ENCODE measurements around the gene STEAP2. TPM values are rescaled to one million over a fixed set of nuclear protein-coding genes. Genes with fewer than 3 reads are reported as not detected.

Gene STEAP2
- total RNA-seq, 1 donor from 2014 or later: not detected

DNA sequence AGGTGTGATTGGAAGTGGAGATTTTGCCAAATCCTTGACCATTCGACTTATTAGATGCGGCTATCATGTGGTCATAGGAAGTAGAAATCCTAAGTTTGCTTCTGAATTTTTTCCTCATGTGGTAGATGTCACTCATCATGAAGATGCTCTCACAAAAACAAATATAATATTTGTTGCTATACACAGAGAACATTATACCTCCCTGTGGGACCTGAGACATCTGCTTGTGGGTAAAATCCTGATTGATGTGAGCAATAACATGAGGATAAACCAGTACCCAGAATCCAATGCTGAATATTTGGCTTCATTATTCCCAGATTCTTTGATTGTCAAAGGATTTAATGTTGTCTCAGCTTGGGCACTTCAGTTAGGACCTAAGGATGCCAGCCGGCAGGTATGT is 13.6 kb downstream of the STEAP2 start:
- Mint-ChIP-seq H3K4me1 (ENCODE audit: unreplicated experiment) (no peaks in the 10 kb centered on the region), H3K27me3 (ENCODE audit: unreplicated experiment) (peaks cover 43% of the 10 kb centered on the region), H3K36me3 (ENCODE audit: unreplicated experiment) (no peaks in the 10 kb centered on the region)

DNA sequence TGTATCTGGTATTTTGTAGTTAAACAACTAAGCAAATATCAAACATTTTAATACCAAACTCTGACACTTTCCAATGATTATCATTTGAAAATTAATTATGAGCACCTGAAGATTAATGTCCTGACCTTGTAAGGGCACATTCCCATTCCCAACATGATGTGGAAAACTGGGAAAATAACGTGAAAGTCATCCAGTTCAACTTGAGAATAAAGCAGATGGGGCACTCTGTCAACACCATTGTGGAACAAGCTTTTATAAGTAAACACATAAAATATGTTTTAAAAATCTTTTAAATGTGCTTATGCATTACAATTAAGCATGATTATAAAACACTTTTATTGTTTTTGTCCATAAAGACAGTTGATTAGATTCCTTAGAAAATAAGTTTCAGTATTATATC is 14.1 kb downstream of the STEAP2 start:
- TF ChIP-seq, protein P1, sequence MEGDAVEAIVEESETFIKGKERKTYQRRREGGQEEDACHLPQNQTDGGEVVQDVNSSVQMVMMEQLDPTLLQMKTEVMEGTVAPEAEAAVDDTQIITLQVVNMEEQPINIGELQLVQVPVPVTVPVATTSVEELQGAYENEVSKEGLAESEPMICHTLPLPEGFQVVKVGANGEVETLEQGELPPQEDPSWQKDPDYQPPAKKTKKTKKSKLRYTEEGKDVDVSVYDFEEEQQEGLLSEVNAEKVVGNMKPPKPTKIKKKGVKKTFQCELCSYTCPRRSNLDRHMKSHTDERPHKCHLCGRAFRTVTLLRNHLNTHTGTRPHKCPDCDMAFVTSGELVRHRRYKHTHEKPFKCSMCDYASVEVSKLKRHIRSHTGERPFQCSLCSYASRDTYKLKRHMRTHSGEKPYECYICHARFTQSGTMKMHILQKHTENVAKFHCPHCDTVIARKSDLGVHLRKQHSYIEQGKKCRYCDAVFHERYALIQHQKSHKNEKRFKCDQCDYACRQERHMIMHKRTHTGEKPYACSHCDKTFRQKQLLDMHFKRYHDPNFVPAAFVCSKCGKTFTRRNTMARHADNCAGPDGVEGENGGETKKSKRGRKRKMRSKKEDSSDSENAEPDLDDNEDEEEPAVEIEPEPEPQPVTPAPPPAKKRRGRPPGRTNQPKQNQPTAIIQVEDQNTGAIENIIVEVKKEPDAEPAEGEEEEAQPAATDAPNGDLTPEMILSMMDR (IDR thresholded peaks at IDR 0.05): no peak

More for the DNA sequence above, 13.6 kb downstream of the STEAP2 start:
- TF ChIP-seq, protein P1 (IDR thresholded peaks at IDR 0.05): no peak
- Mint-ChIP-seq H3K27ac (ENCODE audit: unreplicated experiment) (no peak overlapping the region), H3K9me3 (ENCODE audit: unreplicated experiment) (no peaks in the 10 kb centered on the region), H3K4me3 (ENCODE audit: unreplicated experiment) (no peak overlapping the region)
- no peak for DNase-seq (ENCODE audit: extremely low spot score, unreplicated experiment)

DNA sequence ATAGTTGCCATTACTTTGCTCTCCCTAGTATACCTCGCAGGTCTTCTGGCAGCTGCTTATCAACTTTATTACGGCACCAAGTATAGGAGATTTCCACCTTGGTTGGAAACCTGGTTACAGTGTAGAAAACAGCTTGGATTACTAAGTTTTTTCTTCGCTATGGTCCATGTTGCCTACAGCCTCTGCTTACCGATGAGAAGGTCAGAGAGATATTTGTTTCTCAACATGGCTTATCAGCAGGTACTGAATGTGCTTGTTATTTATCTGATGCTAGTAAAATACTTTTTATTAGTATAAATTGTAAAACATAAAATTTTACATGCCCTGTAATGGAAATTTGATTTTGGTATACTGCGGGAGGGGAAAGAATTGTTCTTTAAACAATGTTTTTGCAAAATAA is 15.7 kb downstream of the STEAP2 start:
- DNase-seq (ENCODE audit: extremely low spot score, unreplicated experiment): no peak
- Mint-ChIP-seq H3K27me3 (ENCODE audit: unreplicated experiment) (peaks cover 32% of the 10 kb centered on the region), H3K36me3 (ENCODE audit: unreplicated experiment) (no peaks in the 10 kb centered on the region), H3K27ac (ENCODE audit: unreplicated experiment) (no peak overlapping the region), H3K9me3 (ENCODE audit: unreplicated experiment) (no peaks in the 10 kb centered on the region), H3K4me3 (ENCODE audit: unreplicated experiment) (no peak overlapping the region), H3K4me1 (ENCODE audit: unreplicated experiment) (no peaks in the 10 kb centered on the region)
- TF ChIP-seq, protein P1 (IDR thresholded peaks at IDR 0.05): no peak

More for the DNA sequence above, 14.1 kb downstream of the STEAP2 start:
- H3K4me1 Mint-ChIP-seq (ENCODE audit: unreplicated experiment): no peaks in the 10 kb centered on the region
- no peak overlapping the region for H3K27ac Mint-ChIP-seq (ENCODE audit: unreplicated experiment)
- H3K27me3 Mint-ChIP-seq (ENCODE audit: unreplicated experiment): peaks cover 39% of the 10 kb centered on the region
- no peak overlapping the region for H3K4me3 Mint-ChIP-seq (ENCODE audit: unreplicated experiment)
- H3K9me3 Mint-ChIP-seq (ENCODE audit: unreplicated experiment): no peaks in the 10 kb centered on the region
- DNase-seq (ENCODE audit: extremely low spot score, unreplicated experiment): no peak
- H3K36me3 Mint-ChIP-seq (ENCODE audit: unreplicated experiment): no peaks in the 10 kb centered on the region

DNA sequence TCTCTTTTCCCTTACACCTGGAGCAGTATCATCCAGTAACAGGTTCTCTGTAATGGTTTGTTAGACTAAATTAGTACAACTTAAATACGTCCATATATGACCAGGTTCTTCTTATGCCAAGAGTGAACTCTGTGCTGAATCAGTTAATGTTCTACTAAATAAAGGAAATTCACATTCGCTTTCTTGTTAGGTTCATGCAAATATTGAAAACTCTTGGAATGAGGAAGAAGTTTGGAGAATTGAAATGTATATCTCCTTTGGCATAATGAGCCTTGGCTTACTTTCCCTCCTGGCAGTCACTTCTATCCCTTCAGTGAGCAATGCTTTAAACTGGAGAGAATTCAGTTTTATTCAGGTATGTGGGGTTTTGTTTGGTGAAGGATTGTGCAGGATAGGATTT is 18.1 kb downstream of the STEAP2 start:
- no peaks in the 10 kb centered on the region for H3K9me3 Mint-ChIP-seq (ENCODE audit: unreplicated experiment)
- no peak overlapping the region for H3K4me3 Mint-ChIP-seq (ENCODE audit: unreplicated experiment)
- no peak for DNase-seq (ENCODE audit: extremely low spot score, unreplicated experiment)
- no peaks in the 10 kb centered on the region for H3K4me1 Mint-ChIP-seq (ENCODE audit: unreplicated experiment)
- no peaks in the 10 kb centered on the region for H3K36me3 Mint-ChIP-seq (ENCODE audit: unreplicated experiment)
- H3K27me3 Mint-ChIP-seq (ENCODE audit: unreplicated experiment): peaks cover 30% of the 10 kb centered on the region
- no peak overlapping the region for H3K27ac Mint-ChIP-seq (ENCODE audit: unreplicated experiment)
- TF ChIP-seq, protein P1 (IDR thresholded peaks at IDR 0.05): no peak

DNA sequence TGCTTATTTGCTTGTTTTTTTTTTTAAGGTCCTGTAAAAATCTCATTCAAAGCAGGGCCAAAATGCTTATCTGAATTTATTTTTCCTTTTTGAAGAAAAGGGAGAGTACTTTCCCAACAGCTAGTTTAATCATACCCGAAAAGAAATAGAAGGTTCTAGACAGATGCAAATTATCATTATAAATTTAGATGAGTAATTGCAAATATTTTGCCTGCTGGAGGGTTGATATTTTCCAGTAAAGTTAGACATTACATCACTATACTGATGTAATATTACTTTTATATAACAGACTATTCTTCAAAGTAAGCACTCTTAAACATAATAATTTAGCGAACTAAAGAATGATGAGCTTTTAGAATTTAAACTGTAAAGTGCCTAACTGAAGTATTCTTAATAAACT is 19.3 kb downstream of the STEAP2 start:
- DNase-seq (ENCODE audit: extremely low spot score, unreplicated experiment): no peak
- Mint-ChIP-seq H3K27ac (ENCODE audit: unreplicated experiment) (no peak overlapping the region), H3K4me3 (ENCODE audit: unreplicated experiment) (no peak overlapping the region), H3K36me3 (ENCODE audit: unreplicated experiment) (no peaks in the 10 kb centered on the region), H3K27me3 (ENCODE audit: unreplicated experiment) (peaks cover 26% of the 10 kb centered on the region), H3K9me3 (ENCODE audit: unreplicated experiment) (no peaks in the 10 kb centered on the region), H3K4me1 (ENCODE audit: unreplicated experiment) (no peaks in the 10 kb centered on the region)
- TF ChIP-seq, protein P1 (IDR thresholded peaks at IDR 0.05): no peak

Measured in osteocyte (in vitro differentiated cells).